ENCODE measurements around the gene ATP5ME.

- TF ChIP-seq CTCF (conservative IDR thresholded peaks at IDR 0.05 in 1 of 2, IDR thresholded peaks at IDR 0.05 in 1 of 2; ENCODE audit: low read depth in 1 of 2, low read length in 2 of 2) (no peak), EZH2 (IDR thresholded peaks at IDR 0.05; ENCODE audit: low read length, missing control alignments) (no peak)
Measured at GRCh38 chr4:622996-623913, 50.8 kb downstream of the ATP5ME start.

Measured in fibroblast of lung (primary cell).